Suprapubic skin (tissue), 3 donors: Measurements from ENCODE around the gene AHI1.

Source experiments
- POLR2AphosphoS5 ChIP-seq, 3 donors: sonication (generic); formaldehyde crosslinking; IDR thresholded peaks; one replicate each; pipeline ENCODE4 v1.6.1; 2017; ENCODE audit warnings: antibody characterized with exemption in 3 of 3
- TF ChIP-seq, protein P1 (sequence below), 2 donors: fragments of 200-600 bp in 1 of 2; fragments of 450-650 bp in 1 of 2; sonication (generic) in 1 of 2; IDR thresholded peaks; one replicate each; pipeline ENCODE4 v1.5.1; 2016 to 2019; ENCODE audit warnings: antibody characterized with exemption in 2 of 2, mild to moderate bottlenecking in 1 of 2, moderate library complexity in 1 of 2

DNA sequence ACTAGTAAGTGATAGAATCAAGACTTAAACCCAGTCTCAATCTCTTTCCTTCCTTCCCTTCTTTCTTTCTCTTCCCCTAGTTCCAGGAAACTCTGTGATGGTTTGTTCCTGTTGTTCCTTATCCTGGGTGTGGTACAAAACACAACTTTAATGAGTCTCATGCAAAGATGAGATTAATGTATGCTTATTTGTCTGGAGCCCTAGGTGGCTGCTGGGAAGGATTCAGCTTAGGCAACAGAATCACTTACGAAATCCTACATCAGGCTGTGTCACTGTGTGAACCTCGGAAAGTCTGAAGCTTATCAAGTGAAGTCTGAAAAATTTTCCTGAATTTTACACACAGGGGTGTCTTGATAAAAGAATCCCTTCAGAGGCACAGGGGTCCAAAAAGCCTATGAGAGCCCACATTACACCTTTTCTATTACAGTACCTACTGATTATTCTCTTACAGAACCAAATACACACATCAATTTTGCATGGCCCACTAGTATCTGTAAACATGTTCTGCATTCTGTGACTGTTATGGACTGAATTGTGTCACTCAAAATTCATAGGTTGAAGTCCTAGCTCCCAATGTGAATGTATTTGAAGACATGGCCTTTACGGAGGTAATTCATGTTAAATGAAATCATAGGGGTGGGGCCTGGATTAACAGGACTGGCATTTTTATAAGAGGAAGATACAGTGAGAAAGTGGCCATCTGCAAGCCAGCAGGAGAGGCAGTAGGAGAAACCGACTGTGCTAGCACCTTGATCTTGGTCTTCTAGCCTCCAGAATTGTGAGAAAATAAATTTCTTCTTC lies 171.7 kb downstream of the AHI1 start:
- TF ChIP-seq, protein P1, sequence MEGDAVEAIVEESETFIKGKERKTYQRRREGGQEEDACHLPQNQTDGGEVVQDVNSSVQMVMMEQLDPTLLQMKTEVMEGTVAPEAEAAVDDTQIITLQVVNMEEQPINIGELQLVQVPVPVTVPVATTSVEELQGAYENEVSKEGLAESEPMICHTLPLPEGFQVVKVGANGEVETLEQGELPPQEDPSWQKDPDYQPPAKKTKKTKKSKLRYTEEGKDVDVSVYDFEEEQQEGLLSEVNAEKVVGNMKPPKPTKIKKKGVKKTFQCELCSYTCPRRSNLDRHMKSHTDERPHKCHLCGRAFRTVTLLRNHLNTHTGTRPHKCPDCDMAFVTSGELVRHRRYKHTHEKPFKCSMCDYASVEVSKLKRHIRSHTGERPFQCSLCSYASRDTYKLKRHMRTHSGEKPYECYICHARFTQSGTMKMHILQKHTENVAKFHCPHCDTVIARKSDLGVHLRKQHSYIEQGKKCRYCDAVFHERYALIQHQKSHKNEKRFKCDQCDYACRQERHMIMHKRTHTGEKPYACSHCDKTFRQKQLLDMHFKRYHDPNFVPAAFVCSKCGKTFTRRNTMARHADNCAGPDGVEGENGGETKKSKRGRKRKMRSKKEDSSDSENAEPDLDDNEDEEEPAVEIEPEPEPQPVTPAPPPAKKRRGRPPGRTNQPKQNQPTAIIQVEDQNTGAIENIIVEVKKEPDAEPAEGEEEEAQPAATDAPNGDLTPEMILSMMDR (IDR thresholded peaks at IDR 0.05), result no peak
- no peak for TF ChIP-seq POLR2AphosphoS5 (IDR thresholded peaks at IDR 0.05)
